GM23248 (cell line): ENCODE measurements around the gene LGALS7B. TPM values are rescaled to one million over a fixed set of nuclear protein-coding genes. Genes with fewer than 3 reads are reported as not detected.

Experiments
- DNase-seq: peaks from one replicate; pipeline ENCODE4 v3.0.0-alpha.2; 2015
- H2AFZ ChIP-seq: fragments of 200-600 bp; sonication (generic); 2 replicates; pipeline ENCODE4 v1.6.1; 2016; ENCODE audit warnings: antibody characterized with exemption
- H3F3A ChIP-seq: fragments of 200-600 bp; sonication (generic); 2 replicates; pipeline ENCODE4 v1.6.1; 2016; ENCODE audit warnings: mild to moderate bottlenecking, antibody characterized with exemption, mixed run types; ENCODE audit not compliant: insufficient read depth
- H3K27ac ChIP-seq: fragments of 200-600 bp; sonication (generic); 2 replicates; pipeline ENCODE4 v1.5.1; 2016; ENCODE audit warnings: mild to moderate bottlenecking
- H3K27me3 ChIP-seq: fragments of 200-600 bp; sonication (generic); replicated peaks from 2 replicates; pipeline ENCODE4 v1.6.1; 2016; ENCODE audit warnings: mild to moderate bottlenecking; ENCODE audit not compliant: insufficient read depth
- H3K36me3 ChIP-seq: fragments of 200-600 bp; sonication (generic); 2 replicates; pipeline ENCODE4 v1.6.1; 2016; ENCODE audit warnings: low read depth, mild to moderate bottlenecking
- H3K4me1 ChIP-seq: fragments of 200-600 bp; sonication (generic); 2 replicates; pipeline ENCODE4 v1.6.1; 2016; ENCODE audit warnings: mild to moderate bottlenecking; ENCODE audit not compliant: insufficient read depth
- H3K4me2 ChIP-seq: fragments of 200-600 bp; sonication (generic); one replicate; pipeline ENCODE4 v1.6.1; 2016; ENCODE audit warnings: mild to moderate bottlenecking; ENCODE audit not compliant: unreplicated experiment
- H3K4me3 ChIP-seq: fragments of 200-600 bp; sonication (generic); 2 replicates; pipeline ENCODE4 v1.5.1; 2016; ENCODE audit warnings: mild to moderate bottlenecking
- H3K79me2 ChIP-seq: fragments of 200-600 bp; sonication (generic); 2 replicates; pipeline ENCODE4 v1.6.1; 2016; ENCODE audit warnings: mild to moderate bottlenecking; ENCODE audit not compliant: insufficient read depth
- H3K9ac ChIP-seq: fragments of 200-600 bp; sonication (generic); 2 replicates; pipeline ENCODE4 v1.6.1; 2016; ENCODE audit warnings: mild to moderate bottlenecking
- H3K9me2 ChIP-seq: fragments of 200-600 bp; sonication (generic); 2 replicates; pipeline ENCODE4 v1.6.1; 2016; ENCODE audit warnings: mixed run types, mild to moderate bottlenecking, moderate library complexity; ENCODE audit not compliant: insufficient read depth
- H3K9me3 ChIP-seq: fragments of 200-600 bp; sonication (generic); one replicate; pipeline ENCODE4 v1.6.1; 2017; ENCODE audit warnings: low read depth
- H4K20me1 ChIP-seq: fragments of 200-600 bp; sonication (generic); 2 replicates; pipeline ENCODE4 v1.6.0; 2016; ENCODE audit not compliant: insufficient read depth
- EZH2 ChIP-seq: fragments of 200-600 bp; sonication (generic); IDR thresholded peaks from 2 replicates; pipeline ENCODE4 v1.6.1; 2018; ENCODE audit warnings: antibody characterized with exemption, mild to moderate bottlenecking; ENCODE audit not compliant: insufficient read depth, poor library complexity, severe bottlenecking
- EZH2phosphoT487 ChIP-seq: fragments of 200-600 bp; sonication (generic); IDR thresholded peaks from 2 replicates; pipeline ENCODE4 v1.6.1; 2018; ENCODE audit warnings: antibody characterized with exemption, moderate library complexity, mild to moderate bottlenecking, low read depth; ENCODE audit not compliant: insufficient read depth
- WGBS, 2 experiments: methylation state at CpG; one replicate each; pipeline ENCODE4 v1.1.6; 2015 to 2017; ENCODE audit warnings: low lambda C conversion rate in 2 of 2, low coverage in 1 of 2; ENCODE audit errors: missing lambda C conversion rate in 2 of 2; 5-methylcytosine and 5-hydroxymethylcytosine counted together
- in situ Hi-C: fragments of 300-500 bp; cut with MboI; formaldehyde crosslinking; loops from 2 replicates; pipeline ENCODE4 v1.15.0; 2020
- polyA plus RNA-seq: library from polyadenylated mRNA; unstranded; fragments of >200 nt; fragmentation: Nextera tagmentation; extraction: Ambion mirVana; gene quantifications from 2 replicates; pipeline ENCODE4 v1.2.1, GENCODE V29; 2016
- total RNA-seq: library from RNA; depleted of rRNA; stranded (reverse); fragments of >200 nt; shearing (Covaris generic); gene quantifications from 2 replicates; pipeline ENCODE4 v1.2.3, GENCODE V29; 2014

The LGALS7B gene
- total and polyA plus RNA-seq, 2 experiments from 2014 or later, result not detected

DNA sequence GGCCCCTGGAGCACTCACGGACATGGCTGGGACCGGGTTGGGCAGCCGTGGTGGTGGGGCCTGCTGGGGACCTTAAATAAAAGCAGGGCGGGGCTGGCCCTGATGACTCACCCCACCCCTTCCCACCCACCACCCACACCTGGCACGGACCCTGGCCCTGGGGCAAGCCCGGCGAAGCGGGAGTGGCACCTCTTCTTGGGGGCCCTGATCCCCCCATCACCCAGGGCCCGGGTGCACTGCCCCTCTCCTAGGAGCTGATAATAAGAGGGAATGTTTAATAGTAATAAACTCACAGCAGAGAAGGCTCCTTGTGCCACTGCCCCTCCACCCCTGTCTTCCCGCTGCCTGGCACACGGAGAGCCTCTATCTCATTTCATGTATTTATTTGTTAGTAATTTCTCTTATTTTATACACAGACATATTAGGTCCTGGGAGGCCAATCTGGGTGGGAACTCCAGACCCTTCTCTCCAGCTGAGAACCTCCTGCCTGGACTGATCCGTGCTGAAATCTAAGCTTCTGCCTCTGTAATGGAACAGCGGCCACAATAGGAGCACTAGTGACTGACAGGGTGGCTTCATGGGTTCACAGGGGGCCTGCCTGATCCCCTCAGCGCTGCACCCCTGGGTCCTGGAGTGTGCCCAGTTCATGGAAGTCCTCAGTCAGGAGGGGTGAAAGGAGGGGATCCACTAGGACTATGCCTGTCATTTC lies 15.4 kb upstream of the LGALS7B start, which contains the start of gene LGALS7:
LGALS7 (minus strand) TSS at position 49 of the 709 bp plus-strand sequence; CDS start at position 24, 25 bp downstream.
- H2AFZ ChIP-seq, result no peak within 1 kb of the TSS
- in situ Hi-C loops, result no loop called here

DNA sequence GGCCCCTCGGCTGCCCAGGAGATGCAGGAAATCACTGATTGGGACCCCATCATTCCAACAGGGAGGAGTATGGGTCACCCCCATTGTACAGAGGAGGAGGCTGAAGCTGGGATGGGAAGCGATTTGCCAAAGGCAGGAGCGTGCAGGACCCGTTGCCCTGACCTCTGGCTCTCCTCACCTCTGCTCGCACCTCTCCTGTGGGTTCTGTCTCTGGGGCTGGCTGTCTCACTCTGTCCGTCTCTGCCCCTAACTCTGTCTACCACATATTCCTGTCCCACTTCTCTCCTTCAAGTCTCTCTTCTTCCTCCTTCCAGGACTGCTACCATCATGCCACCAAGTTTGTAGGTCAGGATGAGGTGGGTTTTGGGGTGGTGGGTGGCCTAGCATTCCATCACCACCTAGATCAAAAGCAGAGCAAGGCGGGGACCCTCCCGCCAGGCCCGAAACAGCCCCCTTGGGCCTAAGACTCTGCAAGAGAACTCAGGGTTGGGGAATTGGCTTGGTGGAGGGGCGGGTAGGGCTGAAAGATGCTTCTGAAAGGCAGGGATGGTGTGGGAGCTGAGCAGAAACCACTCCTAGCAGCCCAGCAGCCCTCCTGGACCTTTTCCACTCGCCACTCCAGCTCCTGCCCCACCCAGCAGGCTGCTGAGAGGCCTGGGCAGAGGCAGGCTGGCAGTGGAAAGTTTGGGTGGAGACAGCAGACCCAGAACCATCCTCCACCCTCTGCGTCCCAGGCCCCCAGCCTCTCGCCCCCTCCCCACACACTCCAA lies 14.6 kb upstream of the LGALS7B start:
- H3K79me2 ChIP-seq, result no peaks in the 10 kb centered on the region
- TF ChIP-seq EZH2phosphoT487 (no peak), EZH2 (no peak)
- H4K20me1 ChIP-seq, result no peaks in the 10 kb centered on the region
- no peaks in the 10 kb centered on the region for H3F3A ChIP-seq
- H3K4me2 ChIP-seq, result no peak overlapping the region
- H3K4me3 ChIP-seq, result no peak overlapping the region
- WGBS, 2 experiments, result 69 to 72% methylated on average over 10 to 13 of the region's 13 CpGs
- in situ Hi-C loops, result no loop called here
- H2AFZ ChIP-seq, result no peak overlapping the region
- no peaks in the 10 kb centered on the region for H3K9me2 ChIP-seq
- no peak overlapping the region for H3K9ac ChIP-seq
- no peak overlapping the region for H3K27ac ChIP-seq
- 0 out of 2 replicates have a peak, but pooled peaks cover 2% of the 10 kb centered on the region for H3K27me3 ChIP-seq
- H3K9me3 ChIP-seq, result no peaks in the 10 kb centered on the region
- DNase-seq, result no peak
- no peaks in the 10 kb centered on the region for H3K36me3 ChIP-seq
- H3K4me1 ChIP-seq, result no peaks in the 10 kb centered on the region

More for the DNA sequence above, 15.4 kb upstream of the LGALS7B start, which contains the start of gene LGALS7:
- Histone ChIP-seq H3K4me3 (no peak within 1 kb of the TSS), H3K79me2 (no peaks in the 10 kb centered on the region), H3F3A (no peaks in the 10 kb centered on the region), H3K27me3 (no peaks in the 10 kb centered on the region), H3K9me3 (no peaks in the 10 kb centered on the region), H3K27ac (no peak within 1 kb of the TSS), H3K4me1 (no peaks in the 10 kb centered on the region), H3K9ac (no peak within 1 kb of the TSS), H3K9me2 (no peaks in the 10 kb centered on the region), H4K20me1 (no peaks in the 10 kb centered on the region), H3K36me3 (no peaks in the 10 kb centered on the region), H3K4me2 (no peak within 1 kb of the TSS)
- no peak for TF ChIP-seq EZH2
- no peak for TF ChIP-seq EZH2phosphoT487
- 67 to 79% methylated on average over 9 to 11 of the region's 14 CpGs for WGBS, 2 experiments
- no peak for DNase-seq

DNA sequence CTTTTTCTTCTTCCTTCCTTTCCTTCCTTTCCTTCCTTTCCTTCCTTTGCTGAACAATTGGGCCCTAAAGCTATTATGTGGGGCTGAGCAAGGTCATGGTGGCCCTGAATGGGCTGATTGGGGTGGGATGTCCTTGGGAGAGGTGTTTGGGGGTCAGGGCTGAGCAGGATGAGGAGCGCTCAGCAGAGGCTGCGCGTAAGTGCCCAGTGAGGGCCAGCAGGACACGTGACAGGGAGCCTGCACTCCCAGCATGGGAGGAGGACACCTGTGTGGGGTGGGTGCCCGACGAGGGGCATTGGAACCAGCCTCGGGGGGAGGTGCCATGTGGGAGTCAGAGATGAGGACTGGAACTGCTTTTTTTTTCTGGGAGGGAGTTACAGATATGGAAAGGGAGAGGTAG lies 10.3 kb upstream of the LGALS7B start:
- WGBS, 2 experiments, result 53 to 57% methylated on average over 7 of the region's 7 CpGs
- H2AFZ ChIP-seq, result no peak overlapping the region
- no peaks in the 10 kb centered on the region for H3K4me1 ChIP-seq
- no peak overlapping the region for H3K4me2 ChIP-seq
- H4K20me1 ChIP-seq, result no peaks in the 10 kb centered on the region
- no peaks in the 10 kb centered on the region for H3F3A ChIP-seq
- DNase-seq, result no peak
- H3K4me3 ChIP-seq, result no peak overlapping the region
- H3K79me2 ChIP-seq, result no peaks in the 10 kb centered on the region
- TF ChIP-seq EZH2 (no peak), EZH2phosphoT487 (no peak)
- H3K27me3 ChIP-seq, result peaks cover 17% of the 10 kb centered on the region; the same call in 1 of the 2 replicates
- H3K36me3 ChIP-seq, result no peaks in the 10 kb centered on the region
- in situ Hi-C loops, result no loop called here
- no peak overlapping the region for H3K27ac ChIP-seq
- no peaks in the 10 kb centered on the region for H3K9me2 ChIP-seq
- no peaks in the 10 kb centered on the region for H3K9me3 ChIP-seq
- H3K9ac ChIP-seq, result no peak overlapping the region

DNA sequence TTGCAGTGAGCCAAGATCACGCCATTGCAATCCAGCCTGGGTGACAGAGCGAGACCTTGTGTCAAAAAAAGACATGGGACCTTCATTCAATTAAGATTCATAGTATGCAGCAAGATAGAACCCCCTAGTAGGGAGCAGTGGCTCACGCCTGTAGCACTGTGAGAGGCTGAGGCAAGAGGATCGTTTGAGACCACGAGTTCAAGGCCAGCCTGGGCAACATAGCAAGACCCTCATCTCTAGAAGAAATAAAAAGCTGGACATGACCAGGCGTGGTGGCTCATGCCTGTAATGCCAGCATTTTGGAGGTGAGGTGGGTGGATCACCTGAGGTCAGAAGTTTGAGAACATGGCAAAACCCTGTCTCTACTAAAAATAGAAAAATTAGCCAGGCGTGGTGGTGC lies 8.6 kb upstream of the LGALS7B start:
- in situ Hi-C loops, result no loop called here
- Histone ChIP-seq H3K27me3 (peaks cover 17% of the 10 kb centered on the region; the same call in 1 of the 2 replicates), H3K9ac (no peak overlapping the region), H3F3A (no peaks in the 10 kb centered on the region), H3K36me3 (no peaks in the 10 kb centered on the region), H3K27ac (no peak overlapping the region), H3K4me2 (no peak overlapping the region), H2AFZ (no peak overlapping the region), H4K20me1 (no peaks in the 10 kb centered on the region), H3K79me2 (no peaks in the 10 kb centered on the region), H3K9me3 (no peaks in the 10 kb centered on the region), H3K4me3 (no peak overlapping the region), H3K9me2 (no peaks in the 10 kb centered on the region), H3K4me1 (no peaks in the 10 kb centered on the region)
- 58 to 65% methylated on average over 7 of the region's 7 CpGs for WGBS, 2 experiments
- TF ChIP-seq EZH2phosphoT487 (no peak), EZH2 (no peak)
- no peak for DNase-seq
